Memory B cell (primary cell): ENCODE results near the gene DGKI.

Experiments used
- ATAC-seq: fragments of 150-1000 bp; cut with Tn5 transposase; 2 replicates; pipeline ENCODE4 v1.10.0; 2021; ENCODE audit warnings: low read depth, mild to moderate bottlenecking, moderate library complexity
- DNase-seq, 2 donors: peaks; one replicate each; pipeline ENCODE4 v3.0.0; 2022; ENCODE audit warnings: low spot score in 2 of 2
- H3K27ac Mint-ChIP-seq: one replicate; pipeline ENCODE4 v1.8.0; 2022; ENCODE audit warnings: mild to moderate bottlenecking, moderate library complexity, mixed read lengths
- H3K27me3 Mint-ChIP-seq: one replicate; pipeline ENCODE4 v1.8.0; 2022; ENCODE audit warnings: mixed read lengths
- H3K36me3 Mint-ChIP-seq: one replicate; pipeline ENCODE4 v1.8.0; 2022; ENCODE audit warnings: mild to moderate bottlenecking, mixed read lengths
- H3K4me1 Mint-ChIP-seq: one replicate; pipeline ENCODE4 v1.8.0; 2022; ENCODE audit warnings: mixed read lengths
- H3K4me3 Mint-ChIP-seq: one replicate; pipeline ENCODE4 v1.8.0; 2022; ENCODE audit warnings: mild to moderate bottlenecking, moderate library complexity, mixed read lengths
- H3K9me3 Mint-ChIP-seq: one replicate; pipeline ENCODE4 v1.8.0; 2022; ENCODE audit warnings: mixed read lengths

The DGKI gene

GRCh38 chr7:137626469-137627067, 220.2 kb downstream of the DGKI start:
- peaks cover 3% of the 10 kb centered on the region for H3K27me3 Mint-ChIP-seq
- DNase-seq (peak in 1 of 2 donors; percentile 0), ATAC-seq (no peak)
- H3K4me3 Mint-ChIP-seq, result no peak overlapping the region
- no peaks in the 10 kb centered on the region for H3K36me3 Mint-ChIP-seq
- no peak overlapping the region for H3K27ac Mint-ChIP-seq
- H3K9me3 Mint-ChIP-seq, result no peaks in the 10 kb centered on the region
- H3K4me1 Mint-ChIP-seq, result peaks cover 2% of the 10 kb centered on the region

DNA sequence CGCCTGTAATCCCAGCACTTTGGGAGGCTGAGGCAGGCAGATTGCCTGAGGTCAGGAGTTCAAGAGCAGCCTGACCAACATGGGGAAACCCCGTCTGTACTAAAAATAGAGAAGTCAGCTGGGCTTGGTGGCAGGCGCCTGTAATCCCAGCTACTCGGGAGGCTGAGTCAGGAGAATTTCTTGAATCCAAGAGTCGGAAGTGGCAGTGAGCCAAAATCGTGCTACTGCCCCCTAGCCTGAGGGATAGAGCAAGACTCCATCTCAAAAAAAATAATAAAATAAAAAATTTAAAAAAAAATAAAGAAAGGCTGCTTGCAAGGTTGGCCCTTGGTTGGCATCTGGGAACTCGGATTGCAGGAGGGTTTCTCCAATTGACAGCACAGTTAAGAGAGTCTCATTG, 221.6 kb downstream of the DGKI start:
- Mint-ChIP-seq H3K27me3 (peaks cover 3% of the 10 kb centered on the region), H3K36me3 (no peaks in the 10 kb centered on the region), H3K4me1 (peaks cover 2% of the 10 kb centered on the region), H3K27ac (no peak overlapping the region), H3K9me3 (no peaks in the 10 kb centered on the region), H3K4me3 (no peak overlapping the region)
- DNase-seq (no peak), ATAC-seq (no peak)

DNA sequence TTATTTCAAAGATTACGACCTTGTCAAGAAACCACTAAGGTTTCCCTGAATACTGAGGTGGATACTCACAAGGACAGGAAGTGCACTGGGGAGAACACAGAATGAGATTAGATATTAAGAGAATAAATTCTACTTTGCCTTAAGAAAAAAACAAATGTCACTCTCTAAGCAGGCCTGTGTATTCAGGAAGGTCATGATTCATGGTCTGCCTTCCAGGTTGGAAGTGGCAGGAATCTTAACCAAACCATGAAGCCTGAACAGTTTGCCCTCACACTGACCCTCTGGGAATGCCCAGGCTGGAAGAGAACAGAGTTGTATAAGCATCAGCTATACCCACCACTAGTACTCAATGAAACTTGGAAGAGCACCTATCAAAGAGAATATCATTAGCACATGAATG, 227.6 kb downstream of the DGKI start:
- H3K4me3 Mint-ChIP-seq, result no peak overlapping the region
- no peaks in the 10 kb centered on the region for H3K9me3 Mint-ChIP-seq
- no peaks in the 10 kb centered on the region for H3K4me1 Mint-ChIP-seq
- DNase-seq, result no peak
- peaks cover 7% of the 10 kb centered on the region for H3K27me3 Mint-ChIP-seq
- no peak for ATAC-seq
- H3K27ac Mint-ChIP-seq, result no peak overlapping the region
- no peaks in the 10 kb centered on the region for H3K36me3 Mint-ChIP-seq

DNA sequence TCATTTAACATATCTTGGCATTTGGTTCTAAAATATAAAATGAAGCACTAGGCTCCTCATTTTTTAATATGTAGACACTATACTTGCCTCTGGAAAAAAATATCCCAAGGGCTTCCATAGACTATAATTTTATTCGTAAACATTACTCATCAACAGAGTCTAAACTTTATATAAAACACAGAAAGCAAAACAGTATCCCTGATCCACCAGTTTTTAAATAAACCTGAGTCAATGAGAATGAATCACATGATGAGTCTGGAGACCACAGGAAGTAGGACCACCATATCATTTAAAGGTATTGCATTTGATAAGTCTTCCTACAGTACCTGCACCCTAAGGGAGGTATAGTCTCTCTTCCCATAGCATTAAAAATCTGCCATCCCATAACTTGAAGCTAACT, 228.0 kb downstream of the DGKI start:
- no peak overlapping the region for H3K4me3 Mint-ChIP-seq
- no peak overlapping the region for H3K27ac Mint-ChIP-seq
- ATAC-seq (no peak), DNase-seq (no peak)
- H3K4me1 Mint-ChIP-seq, result no peaks in the 10 kb centered on the region
- no peaks in the 10 kb centered on the region for H3K9me3 Mint-ChIP-seq
- H3K36me3 Mint-ChIP-seq, result no peaks in the 10 kb centered on the region
- H3K27me3 Mint-ChIP-seq, result peaks cover 7% of the 10 kb centered on the region

- H3K4me3 Mint-ChIP-seq, result no peak overlapping the region
- DNase-seq (no peak), ATAC-seq (no peak)
- no peak overlapping the region for H3K27ac Mint-ChIP-seq
- H3K4me1 Mint-ChIP-seq, result no peaks in the 10 kb centered on the region
- H3K27me3 Mint-ChIP-seq, result peaks cover 7% of the 10 kb centered on the region
- H3K36me3 Mint-ChIP-seq, result no peaks in the 10 kb centered on the region
- H3K9me3 Mint-ChIP-seq, result no peaks in the 10 kb centered on the region
Measured at GRCh38 chr7:137613006-137613525, 233.7 kb downstream of the DGKI start.

DNA sequence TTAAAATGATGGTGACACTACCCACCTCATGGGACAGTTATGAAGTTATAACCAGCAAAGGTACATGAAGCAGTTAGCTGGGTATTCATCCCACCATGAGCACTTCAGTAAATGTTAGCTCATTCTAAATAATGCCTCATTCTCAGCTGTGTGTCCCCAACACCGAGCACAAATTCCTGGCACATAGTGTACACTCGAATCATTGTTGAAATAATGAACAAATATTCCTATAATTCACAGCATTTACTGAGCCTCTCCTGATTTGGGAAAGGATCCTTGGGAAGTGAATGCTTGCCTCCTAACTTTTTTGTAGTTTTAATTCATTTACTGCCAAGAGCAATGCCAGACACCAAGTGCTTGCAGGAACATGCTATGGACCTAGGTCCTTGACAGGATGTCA, 235.2 kb downstream of the DGKI start:
- Mint-ChIP-seq H3K27ac (no peak overlapping the region), H3K4me3 (no peak overlapping the region), H3K36me3 (no peaks in the 10 kb centered on the region), H3K4me1 (no peaks in the 10 kb centered on the region), H3K27me3 (peaks cover 7% of the 10 kb centered on the region), H3K9me3 (no peaks in the 10 kb centered on the region)
- ATAC-seq, result no peak
- no peak for DNase-seq

- H3K27ac Mint-ChIP-seq, result no peak overlapping the region
- H3K27me3 Mint-ChIP-seq, result peaks cover 2% of the 10 kb centered on the region
- ATAC-seq (no peak), DNase-seq (no peak)
- H3K4me1 Mint-ChIP-seq, result no peaks in the 10 kb centered on the region
- H3K9me3 Mint-ChIP-seq, result no peaks in the 10 kb centered on the region
- no peak overlapping the region for H3K4me3 Mint-ChIP-seq
- no peaks in the 10 kb centered on the region for H3K36me3 Mint-ChIP-seq
Measured at GRCh38 chr7:137609500-137609899, 237.3 kb downstream of the DGKI start.

DNA sequence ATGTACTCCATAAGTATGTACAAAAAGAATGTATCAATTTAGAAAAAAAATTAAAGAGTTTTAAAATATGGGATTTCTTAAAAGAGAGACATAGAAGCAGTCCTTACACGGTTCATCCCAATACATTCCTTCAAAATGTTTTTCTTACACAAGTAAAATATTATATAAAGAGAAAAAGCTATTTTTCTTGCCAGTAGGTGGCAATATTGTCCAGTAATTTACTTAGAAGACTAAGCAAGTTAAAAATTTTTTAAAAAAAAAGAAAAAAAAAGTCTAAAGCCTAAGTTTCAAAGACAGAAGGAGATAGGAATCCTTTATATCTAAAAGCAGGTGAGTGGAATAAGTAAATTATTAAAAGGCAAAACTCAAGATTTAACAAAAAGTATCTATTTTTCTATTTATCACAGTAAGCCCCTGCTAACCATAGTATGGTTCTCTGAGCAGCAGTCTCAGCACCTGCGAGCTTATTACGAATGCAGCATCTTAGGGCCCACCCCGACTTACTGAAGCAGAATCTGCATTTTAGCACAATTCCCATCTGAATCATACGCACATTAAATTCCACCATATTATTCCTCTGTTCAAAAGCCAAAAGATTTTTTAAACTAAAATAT, 240.6 kb downstream of the DGKI start:
- Mint-ChIP-seq H3K9me3 (no peaks in the 10 kb centered on the region), H3K27ac (no peak overlapping the region), H3K27me3 (peaks cover 4% of the 10 kb centered on the region), H3K36me3 (no peaks in the 10 kb centered on the region), H3K4me1 (no peaks in the 10 kb centered on the region), H3K4me3 (no peak overlapping the region)
- no peak for ATAC-seq
- no peak for DNase-seq

DNA sequence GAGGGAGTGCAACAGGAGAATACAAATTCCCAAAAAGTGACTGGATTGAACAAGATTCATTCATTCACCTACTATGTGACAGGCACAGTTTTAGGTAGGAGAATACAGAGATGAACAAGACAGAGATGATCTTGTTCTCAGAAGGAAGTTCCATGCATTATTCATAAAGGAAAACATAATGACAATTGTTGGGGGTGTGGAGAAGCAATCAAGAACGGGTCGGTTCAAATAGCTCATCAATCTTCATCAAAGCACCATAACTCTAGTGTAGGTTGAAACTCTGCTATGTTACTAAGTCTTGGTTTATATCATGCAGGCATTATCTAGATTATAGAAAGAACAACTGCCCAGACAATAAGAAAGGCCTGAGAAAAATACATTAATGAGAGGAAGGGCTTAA, 243.7 kb downstream of the DGKI start:
- DNase-seq, result no peak
- H3K36me3 Mint-ChIP-seq, result no peaks in the 10 kb centered on the region
- H3K27me3 Mint-ChIP-seq, result peaks cover 4% of the 10 kb centered on the region
- no peaks in the 10 kb centered on the region for H3K4me1 Mint-ChIP-seq
- no peak overlapping the region for H3K4me3 Mint-ChIP-seq
- no peaks in the 10 kb centered on the region for H3K9me3 Mint-ChIP-seq
- no peak overlapping the region for H3K27ac Mint-ChIP-seq
- no peak for ATAC-seq

DNA sequence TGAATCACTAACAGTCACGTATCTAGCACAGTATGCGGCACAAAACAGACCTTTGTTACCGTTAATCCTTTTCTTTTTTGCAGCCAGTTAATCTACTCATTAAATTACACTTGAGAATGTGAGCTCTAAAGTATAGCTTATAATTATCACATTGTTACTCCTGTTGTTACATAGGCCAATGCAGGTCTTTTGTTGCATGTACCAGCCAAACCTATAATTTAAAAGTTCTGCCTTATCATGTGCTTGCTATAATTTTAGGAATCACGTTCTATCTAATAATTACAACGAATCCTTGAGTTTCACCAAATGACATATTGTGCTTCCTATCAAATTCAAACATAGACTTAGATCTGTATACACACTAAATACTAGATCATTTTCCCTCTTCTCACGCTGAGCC, 245.1 kb downstream of the DGKI start:
- Mint-ChIP-seq H3K9me3 (no peaks in the 10 kb centered on the region), H3K36me3 (no peaks in the 10 kb centered on the region), H3K4me1 (no peaks in the 10 kb centered on the region), H3K27ac (no peak overlapping the region), H3K4me3 (no peak overlapping the region), H3K27me3 (peaks cover 4% of the 10 kb centered on the region)
- ATAC-seq, result no peak
- DNase-seq, result no peak

DNA sequence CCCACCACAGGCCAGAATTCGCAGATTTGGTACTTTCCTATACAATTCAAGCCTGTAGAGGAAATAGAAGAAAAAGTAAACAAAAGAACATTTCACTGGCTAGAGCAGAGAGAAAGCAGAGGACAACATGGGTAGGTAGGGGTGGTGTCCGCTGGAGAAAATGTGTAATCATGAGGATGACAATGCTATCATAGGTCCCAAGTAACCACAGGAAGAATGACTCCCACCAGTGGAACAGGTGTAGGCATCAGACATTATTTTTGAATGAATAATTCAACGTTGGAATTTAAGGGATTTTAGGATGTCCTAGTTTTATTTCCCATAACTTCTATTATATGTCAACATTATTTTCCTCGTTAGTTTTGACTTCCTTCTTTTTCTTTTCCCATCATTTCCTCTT, 248.9 kb downstream of the DGKI start:
- H3K27me3 Mint-ChIP-seq, result no peaks in the 10 kb centered on the region

DNA sequence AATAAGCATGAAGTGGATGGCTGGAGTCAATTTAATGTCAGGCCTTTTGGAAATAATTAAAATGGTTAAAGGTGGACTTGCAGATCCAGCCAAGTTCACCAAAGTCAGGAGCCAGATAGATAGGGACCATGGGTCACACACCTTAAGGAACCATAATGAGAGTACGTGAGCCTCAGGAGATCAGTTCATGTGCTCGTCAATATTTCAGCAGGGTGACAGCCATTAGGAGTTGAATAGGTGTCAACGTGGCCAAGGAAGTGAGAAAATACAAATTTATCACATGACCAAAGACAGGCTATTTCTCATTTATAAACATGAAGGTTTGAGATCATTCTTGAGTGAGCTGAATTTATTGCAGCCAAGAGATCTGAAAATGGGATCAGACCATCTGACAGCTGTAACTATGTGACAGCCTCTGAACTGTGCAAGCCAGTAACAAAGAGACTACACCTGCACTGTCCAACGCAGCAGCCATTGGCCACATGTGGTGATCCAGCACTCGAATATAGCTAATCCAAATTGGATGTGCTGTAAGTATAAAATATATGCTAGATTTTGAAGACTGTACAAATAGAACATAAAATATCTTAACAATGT, 253.6 kb downstream of the DGKI start:
- no peaks in the 10 kb centered on the region for H3K4me1 Mint-ChIP-seq
- no peak overlapping the region for H3K4me3 Mint-ChIP-seq
- H3K27me3 Mint-ChIP-seq, result no peaks in the 10 kb centered on the region
- ATAC-seq, result no peak
- H3K27ac Mint-ChIP-seq, result no peak overlapping the region
- DNase-seq, result no peak
- no peaks in the 10 kb centered on the region for H3K36me3 Mint-ChIP-seq
- H3K9me3 Mint-ChIP-seq, result no peaks in the 10 kb centered on the region

More for the DNA sequence above, 248.9 kb downstream of the DGKI start:
- DNase-seq (no peak), ATAC-seq (no peak)
- Mint-ChIP-seq H3K9me3 (no peaks in the 10 kb centered on the region), H3K36me3 (no peaks in the 10 kb centered on the region), H3K4me1 (no peaks in the 10 kb centered on the region), H3K27ac (no peak overlapping the region), H3K4me3 (no peak overlapping the region)

- DNase-seq (no peak), ATAC-seq (no peak)
- no peak overlapping the region for H3K4me3 Mint-ChIP-seq
- H3K27ac Mint-ChIP-seq, result no peak overlapping the region
- no peaks in the 10 kb centered on the region for H3K36me3 Mint-ChIP-seq
- no peaks in the 10 kb centered on the region for H3K9me3 Mint-ChIP-seq
- no peaks in the 10 kb centered on the region for H3K4me1 Mint-ChIP-seq
- no peaks in the 10 kb centered on the region for H3K27me3 Mint-ChIP-seq
Measured at GRCh38 chr7:137592232-137592896, 254.4 kb downstream of the DGKI start.

GRCh38 chr7:137591421-137591837, 255.3 kb downstream of the DGKI start:
- no peaks in the 10 kb centered on the region for H3K27me3 Mint-ChIP-seq
- no peaks in the 10 kb centered on the region for H3K9me3 Mint-ChIP-seq
- H3K27ac Mint-ChIP-seq, result no peak overlapping the region
- no peak for ATAC-seq
- H3K4me1 Mint-ChIP-seq, result no peaks in the 10 kb centered on the region
- no peaks in the 10 kb centered on the region for H3K36me3 Mint-ChIP-seq
- no peak overlapping the region for H3K4me3 Mint-ChIP-seq
- DNase-seq, result no peak
